HUES48 (cell line): ENCODE data around the gene ARGLU1.

Experiments used
- H3K27ac ChIP-seq: one replicate; pipeline ENCODE4 v1.7.0; 2013; ENCODE audit warnings: low read depth, low read length, inconsistent platforms
- H3K27me3 ChIP-seq: 2 replicates; pipeline ENCODE4 v1.6.1; 2013; ENCODE audit warnings: mild to moderate bottlenecking, low read length; ENCODE audit not compliant: control insufficient read depth, insufficient read depth
- H3K36me3 ChIP-seq: 2 replicates; pipeline ENCODE4 v1.6.1; 2013; ENCODE audit warnings: low read length; ENCODE audit not compliant: control insufficient read depth, insufficient read depth
- H3K4me1 ChIP-seq: 2 replicates; pipeline ENCODE4 v1.6.1; 2013; ENCODE audit warnings: mild to moderate bottlenecking, low read length; ENCODE audit not compliant: control insufficient read depth, insufficient read depth
- H3K4me3 ChIP-seq: 2 replicates; pipeline ENCODE4 v1.5.1; 2013; ENCODE audit warnings: mild to moderate bottlenecking, low read depth, low read length
- H3K9ac ChIP-seq: 2 replicates; pipeline ENCODE4 v1.6.1; 2013; ENCODE audit warnings: mild to moderate bottlenecking, low read depth, low read length, moderate library complexity
- H3K9me3 ChIP-seq: 2 replicates; pipeline ENCODE4 v1.6.1; 2013; ENCODE audit warnings: low read length; ENCODE audit not compliant: control insufficient read depth, insufficient read depth

The ARGLU1 gene

GRCh38 chr13:106506286-106506685 lies 61.7 kb downstream of the ARGLU1 start:
- H3K4me3 ChIP-seq: no peak overlapping the region
- H3K9ac ChIP-seq: no peak overlapping the region
- no peaks in the 10 kb centered on the region for H3K9me3 ChIP-seq
- no peak overlapping the region for H3K27ac ChIP-seq
- H3K27me3 ChIP-seq: no peaks in the 10 kb centered on the region
- peaks cover 2% of the 10 kb centered on the region; the same call in 1 of the 2 replicates for H3K36me3 ChIP-seq
- H3K4me1 ChIP-seq: peaks cover 20% of the 10 kb centered on the region

GRCh38 chr13:106505732-106506131 lies 62.2 kb downstream of the ARGLU1 start:
- no peaks in the 10 kb centered on the region for H3K9me3 ChIP-seq
- no peak overlapping the region for H3K9ac ChIP-seq
- no peaks in the 10 kb centered on the region for H3K27me3 ChIP-seq
- peaks cover 2% of the 10 kb centered on the region; the same call in 1 of the 2 replicates for H3K36me3 ChIP-seq
- no peak overlapping the region for H3K27ac ChIP-seq
- peaks cover 20% of the 10 kb centered on the region for H3K4me1 ChIP-seq
- H3K4me3 ChIP-seq: no peak overlapping the region

GRCh38 chr13:106505295-106505694 lies 62.6 kb downstream of the ARGLU1 start:
- no peak overlapping the region for H3K4me3 ChIP-seq
- H3K27ac ChIP-seq: no peak overlapping the region
- H3K36me3 ChIP-seq: peaks cover 2% of the 10 kb centered on the region; the same call in 1 of the 2 replicates
- no peaks in the 10 kb centered on the region for H3K9me3 ChIP-seq
- no peaks in the 10 kb centered on the region for H3K27me3 ChIP-seq
- peaks cover 20% of the 10 kb centered on the region for H3K4me1 ChIP-seq
- no peak overlapping the region for H3K9ac ChIP-seq

GRCh38 chr13:106503730-106504453 lies 64.0 kb downstream of the ARGLU1 start:
- Histone ChIP-seq H3K4me1 (peaks cover 29% of the 10 kb centered on the region), H3K4me3 (no peak overlapping the region), H3K36me3 (peaks cover 2% of the 10 kb centered on the region; the same call in 1 of the 2 replicates), H3K9ac (no peak overlapping the region), H3K27ac (no peak overlapping the region), H3K27me3 (no peaks in the 10 kb centered on the region), H3K9me3 (no peaks in the 10 kb centered on the region)

- Histone ChIP-seq H3K36me3 (peaks cover 2% of the 10 kb centered on the region; the same call in 1 of the 2 replicates), H3K27me3 (no peaks in the 10 kb centered on the region), H3K9ac (no peak overlapping the region), H3K27ac (no peak overlapping the region), H3K4me3 (no peak overlapping the region), H3K9me3 (no peaks in the 10 kb centered on the region), H3K4me1 (peaks cover 29% of the 10 kb centered on the region)
Observed at GRCh38 chr13:106503272-106503671, 64.7 kb downstream of the ARGLU1 start.

- Histone ChIP-seq H3K4me3 (no peak overlapping the region), H3K27me3 (no peaks in the 10 kb centered on the region), H3K4me1 (peaks cover 39% of the 10 kb centered on the region), H3K9me3 (no peaks in the 10 kb centered on the region), H3K36me3 (no peaks in the 10 kb centered on the region), H3K27ac (no peak overlapping the region), H3K9ac (no peak overlapping the region)
Observed at GRCh38 chr13:106500445-106500844, 67.5 kb downstream of the ARGLU1 start.

GRCh38 chr13:106499896-106500295 lies 68.0 kb downstream of the ARGLU1 start:
- Histone ChIP-seq H3K36me3 (peaks cover 3% of the 10 kb centered on the region; the same call in 1 of the 2 replicates), H3K4me3 (no peak overlapping the region), H3K9ac (no peak overlapping the region), H3K27ac (no peak overlapping the region), H3K9me3 (no peaks in the 10 kb centered on the region), H3K4me1 (peaks cover 39% of the 10 kb centered on the region), H3K27me3 (no peaks in the 10 kb centered on the region)

- Histone ChIP-seq H3K27me3 (no peaks in the 10 kb centered on the region), H3K4me3 (no peak overlapping the region), H3K4me1 (peaks cover 39% of the 10 kb centered on the region), H3K9me3 (no peaks in the 10 kb centered on the region), H3K36me3 (peaks cover 11% of the 10 kb centered on the region), H3K27ac (no peak overlapping the region), H3K9ac (no peak overlapping the region)
Observed at GRCh38 chr13:106499113-106499512, 68.8 kb downstream of the ARGLU1 start.

GRCh38 chr13:106498571-106498970 lies 69.4 kb downstream of the ARGLU1 start:
- Histone ChIP-seq H3K9ac (no peak overlapping the region), H3K9me3 (no peaks in the 10 kb centered on the region), H3K4me1 (peaks cover 39% of the 10 kb centered on the region), H3K27ac (peak overlapping the region; percentile 34), H3K36me3 (peaks cover 16% of the 10 kb centered on the region), H3K4me3 (no peak overlapping the region), H3K27me3 (no peaks in the 10 kb centered on the region)

GRCh38 chr13:106498158-106498557 lies 69.8 kb downstream of the ARGLU1 start:
- Histone ChIP-seq H3K27me3 (no peaks in the 10 kb centered on the region), H3K27ac (peak overlapping the region; percentile 34), H3K36me3 (peaks cover 20% of the 10 kb centered on the region), H3K9me3 (no peaks in the 10 kb centered on the region), H3K4me1 (peaks cover 39% of the 10 kb centered on the region), H3K9ac (no peak overlapping the region), H3K4me3 (no peak overlapping the region)

GRCh38 chr13:106497079-106497478 lies 70.9 kb downstream of the ARGLU1 start:
- Histone ChIP-seq H3K4me1 (peaks cover 39% of the 10 kb centered on the region), H3K9ac (no peak overlapping the region), H3K9me3 (no peaks in the 10 kb centered on the region), H3K4me3 (no peak overlapping the region), H3K27ac (no peak overlapping the region), H3K36me3 (peaks cover 31% of the 10 kb centered on the region), H3K27me3 (no peaks in the 10 kb centered on the region)
